AG10803 (cell line): ENCODE results near the gene FBXO3.
"Not testable (repeated sequence)": the region's sequence is repeated elsewhere in the genome, so short reads cannot be mapped to it uniquely, and the experiment has no call there.

Source experiments
- DNase-seq: peaks from one replicate; pipeline ENCODE4 v3.0.0; 2010; ENCODE audit warnings: low read depth
- H3K4me3 ChIP-seq: 2 replicates; pipeline ENCODE4 v1.5.1; 2011; ENCODE audit warnings: mild to moderate bottlenecking, low read length, control low read depth
- TF ChIP-seq, protein P1 (sequence below): conservative IDR thresholded peaks from 2 replicates; pipeline ENCODE4 v1.5.1; 2011; ENCODE audit warnings: mild to moderate bottlenecking, low read length, control low read depth, inconsistent platforms

The FBXO3 gene, protein sequence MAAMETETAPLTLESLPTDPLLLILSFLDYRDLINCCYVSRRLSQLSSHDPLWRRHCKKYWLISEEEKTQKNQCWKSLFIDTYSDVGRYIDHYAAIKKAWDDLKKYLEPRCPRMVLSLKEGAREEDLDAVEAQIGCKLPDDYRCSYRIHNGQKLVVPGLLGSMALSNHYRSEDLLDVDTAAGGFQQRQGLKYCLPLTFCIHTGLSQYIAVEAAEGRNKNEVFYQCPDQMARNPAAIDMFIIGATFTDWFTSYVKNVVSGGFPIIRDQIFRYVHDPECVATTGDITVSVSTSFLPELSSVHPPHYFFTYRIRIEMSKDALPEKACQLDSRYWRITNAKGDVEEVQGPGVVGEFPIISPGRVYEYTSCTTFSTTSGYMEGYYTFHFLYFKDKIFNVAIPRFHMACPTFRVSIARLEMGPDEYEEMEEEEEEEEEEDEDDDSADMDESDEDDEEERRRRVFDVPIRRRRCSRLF

DNA sequence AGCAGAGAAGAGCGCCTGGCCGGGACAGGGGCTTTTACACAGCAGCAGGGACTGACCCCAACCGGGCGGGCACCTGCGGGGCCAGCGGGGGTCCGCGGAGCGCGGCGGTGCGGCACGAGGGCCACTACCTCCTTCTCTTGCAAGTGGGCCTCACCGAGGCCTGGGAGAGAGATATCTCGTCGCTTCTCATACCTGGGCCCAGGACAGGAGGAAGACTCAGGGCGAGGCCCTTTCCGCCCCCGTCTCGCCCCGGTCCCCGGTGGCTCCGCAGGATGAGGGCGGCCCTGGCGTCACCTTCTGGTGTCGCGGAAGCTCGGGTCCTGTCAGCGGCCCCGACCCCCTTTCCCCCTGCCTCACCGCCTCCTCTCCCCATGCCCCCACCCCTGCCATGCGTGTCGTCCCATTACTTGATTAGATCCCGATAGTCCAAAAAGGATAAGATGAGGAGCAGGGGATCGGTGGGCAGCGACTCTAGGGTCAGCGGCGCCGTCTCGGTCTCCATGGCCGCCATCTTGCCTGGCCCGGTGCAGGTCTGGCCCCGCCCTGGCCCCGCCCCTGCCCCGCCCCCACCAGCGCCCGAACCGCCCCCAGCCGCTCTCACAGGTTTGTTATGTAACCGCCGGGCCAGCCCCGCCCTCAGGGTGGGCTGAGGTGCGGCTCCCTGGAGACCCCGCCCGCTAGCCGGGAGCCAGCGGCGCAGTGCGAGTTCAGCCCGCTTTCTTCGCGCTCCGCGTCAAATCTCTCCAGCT, at the start of gene FBXO3:
Gene FBXO3 (minus strand): TSS at position 534 of the 749 bp plus-strand sequence. CDS start 23 bp downstream, at position 511.
- TF ChIP-seq, protein P1, sequence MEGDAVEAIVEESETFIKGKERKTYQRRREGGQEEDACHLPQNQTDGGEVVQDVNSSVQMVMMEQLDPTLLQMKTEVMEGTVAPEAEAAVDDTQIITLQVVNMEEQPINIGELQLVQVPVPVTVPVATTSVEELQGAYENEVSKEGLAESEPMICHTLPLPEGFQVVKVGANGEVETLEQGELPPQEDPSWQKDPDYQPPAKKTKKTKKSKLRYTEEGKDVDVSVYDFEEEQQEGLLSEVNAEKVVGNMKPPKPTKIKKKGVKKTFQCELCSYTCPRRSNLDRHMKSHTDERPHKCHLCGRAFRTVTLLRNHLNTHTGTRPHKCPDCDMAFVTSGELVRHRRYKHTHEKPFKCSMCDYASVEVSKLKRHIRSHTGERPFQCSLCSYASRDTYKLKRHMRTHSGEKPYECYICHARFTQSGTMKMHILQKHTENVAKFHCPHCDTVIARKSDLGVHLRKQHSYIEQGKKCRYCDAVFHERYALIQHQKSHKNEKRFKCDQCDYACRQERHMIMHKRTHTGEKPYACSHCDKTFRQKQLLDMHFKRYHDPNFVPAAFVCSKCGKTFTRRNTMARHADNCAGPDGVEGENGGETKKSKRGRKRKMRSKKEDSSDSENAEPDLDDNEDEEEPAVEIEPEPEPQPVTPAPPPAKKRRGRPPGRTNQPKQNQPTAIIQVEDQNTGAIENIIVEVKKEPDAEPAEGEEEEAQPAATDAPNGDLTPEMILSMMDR, result no peak
- peak; percentile 75 for DNase-seq
- H3K4me3 ChIP-seq, result peak within 1 kb of the TSS; percentile 92

DNA sequence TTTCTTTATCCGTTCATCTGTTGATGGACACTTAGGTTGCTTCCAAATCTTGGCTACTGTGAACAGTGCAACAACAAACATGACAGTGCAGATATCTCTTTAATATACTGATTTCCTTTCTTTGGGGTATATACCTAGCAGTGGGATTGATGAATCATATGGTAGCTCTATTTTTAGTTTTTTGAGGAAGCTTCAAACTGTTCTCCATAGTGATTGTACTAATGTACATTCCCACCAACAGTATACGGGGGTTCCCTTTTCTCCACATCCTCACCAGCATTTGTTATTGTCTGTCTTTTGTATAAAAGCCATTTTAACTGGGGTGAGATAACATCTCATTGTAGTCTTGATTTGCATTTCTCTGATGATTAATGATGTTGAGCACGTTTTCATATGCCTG, 48.7 kb upstream of the FBXO3 start:
- not testable (repeated sequence) for DNase-seq, H3K4me3 ChIP-seq

DNA sequence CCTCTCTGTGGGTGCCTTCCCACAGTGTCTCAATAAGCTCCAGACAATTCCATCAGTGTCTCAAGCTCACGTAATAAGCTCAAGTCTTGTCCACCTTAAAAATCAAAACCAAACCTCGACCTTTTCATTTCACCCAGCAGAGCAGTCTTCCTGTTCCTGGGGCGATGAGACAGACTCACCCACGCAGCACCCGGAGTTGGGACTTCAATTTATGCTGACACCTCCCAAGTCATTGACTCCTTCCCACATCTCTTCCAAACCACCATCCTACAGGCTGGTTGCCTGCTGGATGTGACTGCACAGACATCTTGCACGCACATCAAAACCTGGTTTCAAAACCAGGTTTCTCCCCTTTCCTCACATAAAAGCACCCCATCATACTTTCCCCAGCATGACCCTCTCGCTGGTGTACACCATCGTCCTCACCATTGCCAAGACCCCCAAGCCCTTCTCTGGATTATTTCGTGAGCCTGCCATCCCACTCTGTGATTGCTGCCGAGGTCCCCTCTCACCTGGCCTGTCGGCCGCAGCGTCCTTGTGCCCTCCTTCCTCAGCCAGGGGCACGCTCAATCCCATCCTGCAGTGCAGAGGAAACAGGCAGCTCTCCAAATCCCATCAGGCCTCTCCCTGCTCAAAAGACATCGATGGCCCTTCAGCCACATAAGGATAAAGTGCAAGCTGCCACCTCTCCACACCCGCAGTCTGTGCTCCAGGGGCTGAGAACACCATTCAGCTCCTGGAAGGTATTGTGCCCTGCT, 45.1 kb upstream of the FBXO3 start:
- H3K4me3 ChIP-seq, result no peak overlapping the region
- DNase-seq, result no peak
- TF ChIP-seq, protein P1, result no peak

DNA sequence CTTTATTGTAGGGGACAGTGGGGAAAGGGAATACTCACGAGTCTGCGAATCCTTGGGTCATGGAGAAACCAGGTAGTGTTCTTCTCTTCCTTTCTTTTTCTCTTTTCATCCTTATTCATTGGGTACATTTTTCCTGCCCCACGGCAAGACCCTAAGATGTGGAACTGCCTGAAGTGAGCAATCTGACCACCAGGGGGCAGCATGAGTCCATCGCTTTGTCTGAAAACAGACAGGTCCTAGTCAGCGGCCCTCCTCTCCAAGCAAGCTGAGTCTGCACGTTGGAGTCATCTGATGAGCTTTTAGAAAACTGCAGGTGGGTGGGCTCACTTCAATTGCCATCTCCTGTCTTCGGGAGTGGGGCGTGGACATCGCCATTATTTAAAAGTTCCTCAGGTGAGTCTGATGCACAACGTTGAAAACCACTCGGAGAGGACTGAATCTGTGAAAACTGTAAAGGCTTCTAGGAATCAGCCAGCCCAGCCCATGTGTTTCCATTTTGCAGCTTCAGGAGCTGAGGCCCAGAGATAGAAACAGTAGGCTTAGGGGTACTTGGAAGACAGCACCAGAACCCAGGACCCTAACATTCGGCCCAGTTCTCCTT, 34.0 kb upstream of the FBXO3 start:
- peak; percentile 72 for DNase-seq
- no peak overlapping the region for H3K4me3 ChIP-seq

DNA sequence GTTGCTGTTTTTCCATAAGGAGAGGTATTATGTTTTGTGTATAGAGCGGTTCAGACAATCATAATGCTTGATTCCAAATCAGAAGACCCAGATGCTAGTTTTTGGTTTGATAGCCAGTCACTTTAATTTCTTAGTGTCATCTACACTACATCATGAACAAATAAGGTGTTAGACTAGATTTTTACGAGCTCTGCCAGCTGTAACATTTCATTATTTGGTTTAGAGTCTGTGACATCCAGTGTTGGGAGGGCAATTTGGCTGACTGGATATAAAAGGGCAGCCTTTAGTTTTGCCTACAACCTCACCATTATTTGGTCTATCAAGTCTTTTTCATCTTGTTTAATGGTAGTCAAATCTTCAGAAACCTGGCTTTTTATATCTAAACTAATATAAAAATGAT, 30.2 kb upstream of the FBXO3 start:
- TF ChIP-seq, protein P1, result no peak
- H3K4me3 ChIP-seq, result no peak overlapping the region
- no peak for DNase-seq

More for the DNA sequence above, 34.0 kb upstream of the FBXO3 start:
- TF ChIP-seq, protein P1, result peak; percentile 94

DNA sequence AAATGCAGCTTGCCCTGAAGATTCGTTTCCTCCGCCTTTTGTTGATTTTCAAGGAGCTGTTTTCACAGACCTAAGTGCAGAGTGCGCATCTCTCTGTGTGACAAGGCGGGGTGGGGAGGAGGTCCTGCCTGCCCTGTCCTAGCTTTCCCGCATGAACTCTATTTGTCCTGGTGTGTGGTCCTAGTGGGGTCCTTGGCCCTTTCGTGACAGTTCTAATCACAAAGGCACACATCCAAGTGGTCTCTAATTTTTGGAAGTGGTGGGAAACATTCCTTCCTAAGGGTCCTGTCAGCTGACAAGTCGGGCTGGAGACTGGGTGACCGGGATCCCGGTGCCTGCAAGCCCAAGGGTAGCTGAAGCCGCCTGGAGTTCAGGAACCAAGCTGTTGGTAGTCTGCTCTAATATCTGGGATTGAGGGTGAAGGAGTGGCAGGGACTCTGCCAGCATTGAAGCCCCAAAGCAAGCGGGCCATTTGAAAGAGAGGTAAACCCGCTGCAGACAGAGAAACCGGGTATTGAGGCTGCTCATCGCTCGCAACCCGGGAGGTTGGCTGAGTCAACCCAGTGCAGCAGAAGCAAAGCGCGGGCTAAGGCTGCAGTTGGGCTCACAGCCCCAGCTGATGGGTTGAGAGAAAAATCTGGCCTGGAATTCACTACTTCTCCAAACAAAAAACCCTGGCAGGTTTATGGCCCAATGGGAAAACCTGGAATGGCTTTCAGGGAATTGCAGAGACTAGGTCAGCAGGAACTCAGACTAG, 28.1 kb upstream of the FBXO3 start:
- H3K4me3 ChIP-seq, result peak overlapping the region; percentile 52
- DNase-seq, result peak; percentile 82
- TF ChIP-seq, protein P1, result no peak
